HG03378 (cell line): ENCODE measurements around the gene ATF6.
"Not testable (repeated sequence)": the region's sequence is repeated elsewhere in the genome, so short reads cannot be mapped to it uniquely, and the experiment has no call there.

ENCODE experiments used
- ATAC-seq: cut with Tn5 transposase; IDR thresholded peaks from one replicate; pipeline ENCODE4 v1.9.1; 2021; ENCODE audit warnings: mild to moderate bottlenecking, moderate library complexity; ENCODE audit not compliant: unreplicated experiment

Gene ATF6

DNA sequence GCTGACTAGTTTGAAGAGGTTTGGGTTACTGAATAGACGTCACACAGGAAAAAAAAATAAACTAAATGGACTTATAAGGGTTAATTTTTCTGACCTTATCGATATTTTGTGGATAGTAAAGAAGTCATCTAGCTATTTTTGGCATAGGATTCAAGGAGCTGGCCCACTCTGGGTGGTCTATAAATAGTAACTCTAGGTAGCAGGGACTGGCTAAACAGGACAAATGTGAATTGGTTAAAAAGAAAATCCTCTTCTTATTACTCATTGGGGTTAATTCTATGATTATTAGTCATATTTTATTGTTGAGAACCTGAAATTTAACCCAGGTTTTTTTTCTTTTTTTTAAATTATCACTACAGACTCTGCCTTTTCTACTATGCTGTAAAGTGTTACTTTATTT, 61.7 kb downstream of the ATF6 start:
- no peak for ATAC-seq

DNA sequence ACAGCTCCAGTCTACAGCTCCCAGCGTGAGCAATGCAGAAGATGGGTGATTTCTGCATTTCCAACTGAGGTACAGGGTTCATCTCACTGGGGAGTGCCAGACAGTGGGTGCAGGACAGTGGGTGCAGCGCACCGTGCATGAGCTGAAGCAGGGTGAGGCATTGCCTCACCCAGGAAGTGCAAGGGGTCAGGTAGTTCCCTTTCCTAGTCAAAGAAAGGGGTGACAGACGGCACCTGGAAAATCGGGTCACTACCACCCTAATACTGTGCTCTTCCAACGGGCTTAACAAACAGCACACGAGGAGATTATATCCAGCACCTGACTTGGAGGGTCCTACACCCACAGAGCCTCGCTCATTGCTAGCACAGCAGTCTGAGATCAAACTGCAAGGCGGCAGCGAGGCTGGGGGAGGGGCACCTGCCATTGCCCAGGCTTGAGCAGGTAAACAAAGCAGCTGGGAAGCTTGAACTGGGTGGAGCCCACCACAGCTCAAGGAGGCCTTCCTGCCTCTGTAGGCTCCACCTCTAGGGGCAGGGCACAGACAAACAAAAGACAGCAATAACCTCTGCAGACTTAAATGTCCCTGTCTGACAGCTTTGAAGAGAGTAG, 66.3 kb downstream of the ATF6 start:
- ATAC-seq = not testable (repeated sequence)

DNA sequence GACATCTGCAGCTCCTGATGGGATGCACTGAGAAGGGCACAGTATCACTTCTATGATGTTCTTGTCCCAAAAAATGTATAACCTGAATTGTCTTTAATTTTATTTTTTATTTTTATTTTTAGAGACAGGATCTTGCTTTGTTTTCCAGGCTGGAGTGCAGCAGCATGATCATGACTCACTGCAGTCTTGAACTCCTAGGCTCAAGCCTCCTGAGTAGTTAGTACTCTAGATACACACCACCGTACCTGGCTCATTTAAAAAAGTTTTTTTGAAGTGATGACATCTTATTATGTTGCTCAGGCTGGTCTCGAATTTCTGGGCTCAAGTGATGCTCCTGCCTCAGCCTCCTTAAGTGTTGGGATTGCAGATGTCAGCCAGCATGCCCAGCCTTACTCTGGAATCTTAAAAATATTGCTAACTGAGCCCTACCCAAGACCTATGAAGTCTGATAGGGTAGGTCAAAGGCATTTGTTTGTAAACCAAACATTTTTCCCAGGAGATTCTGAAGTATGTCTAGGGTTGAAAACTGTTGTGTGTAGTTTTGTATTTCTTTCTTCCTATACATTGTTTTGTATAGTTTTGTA, 68.9 kb downstream of the ATF6 start:
- ATAC-seq = no peak

DNA sequence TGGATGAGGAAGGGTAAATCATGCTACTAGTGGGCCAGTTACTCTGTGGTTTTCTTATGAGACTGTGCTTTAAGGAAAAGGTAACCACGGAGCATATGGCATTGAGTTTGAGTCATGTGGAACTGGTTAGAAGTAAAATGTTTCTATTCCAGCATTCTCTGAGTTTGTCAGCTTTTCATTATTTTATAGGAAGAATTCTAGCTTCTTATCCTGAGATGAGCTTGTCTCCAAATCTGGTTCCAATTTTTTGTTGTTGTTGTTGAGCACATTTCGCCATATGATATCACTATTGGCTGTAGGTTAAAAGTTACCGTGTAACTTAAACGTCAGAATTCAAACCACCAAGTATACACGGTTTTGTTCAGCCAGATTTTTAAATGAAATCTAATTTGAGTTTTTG, 69.9 kb downstream of the ATF6 start:
- ATAC-seq = no peak

DNA sequence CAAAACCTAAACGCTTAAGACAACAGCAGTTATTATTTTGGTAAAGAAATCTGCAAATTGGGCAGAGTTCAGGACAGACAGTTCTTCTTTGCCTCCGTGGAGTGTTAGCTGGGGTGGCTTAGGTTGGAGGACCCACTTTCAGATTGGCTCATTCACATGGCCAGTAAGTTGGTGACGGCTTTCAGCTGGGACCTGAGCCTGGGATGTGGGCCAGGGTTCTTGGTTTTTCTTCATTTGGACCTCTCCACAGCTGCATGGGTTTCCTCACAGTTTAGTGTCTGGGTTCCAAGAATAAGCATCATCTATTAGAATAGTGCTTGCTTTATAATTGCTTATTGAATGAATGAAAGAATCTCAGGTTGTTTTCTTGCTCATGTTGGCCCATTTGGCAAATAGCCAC, 72.2 kb downstream of the ATF6 start:
- no peak for ATAC-seq

DNA sequence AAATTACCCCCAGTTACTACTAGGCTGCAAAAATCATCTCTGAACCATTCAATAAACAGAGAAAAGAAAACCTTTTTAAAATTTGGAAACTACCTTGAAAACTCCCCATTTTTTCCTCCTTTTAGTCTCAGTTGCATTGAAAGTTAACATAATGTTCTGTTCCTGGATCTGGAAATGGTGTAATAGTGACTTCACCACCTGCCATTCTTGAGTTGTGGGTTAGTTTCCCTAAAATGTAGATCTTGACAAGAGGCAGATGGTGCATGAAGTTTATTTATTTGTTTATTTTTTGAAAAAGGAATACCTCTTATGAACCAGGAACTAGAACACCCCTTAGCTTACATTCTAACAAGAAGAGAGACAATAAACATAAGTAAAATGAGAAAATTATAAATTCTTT, 72.8 kb downstream of the ATF6 start:
- no peak for ATAC-seq

DNA sequence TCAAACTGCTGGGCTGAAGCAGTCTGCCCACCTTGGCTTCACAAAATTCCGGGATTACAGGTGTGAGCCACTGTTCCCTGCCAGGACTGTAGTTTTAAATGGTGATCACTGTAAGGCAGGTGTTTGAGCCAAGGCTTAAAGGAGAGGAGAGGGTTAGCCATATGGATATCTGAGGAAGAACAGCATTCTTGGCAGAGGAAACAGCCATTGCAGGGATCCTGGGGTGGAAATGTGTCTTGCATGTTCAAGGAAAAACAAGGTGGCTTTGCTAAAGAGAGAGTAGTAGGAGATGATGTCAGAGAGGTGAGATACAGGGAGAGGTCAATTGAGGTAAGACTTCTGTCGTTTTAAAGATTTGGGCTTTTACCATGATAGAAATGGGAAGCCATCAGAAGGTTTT, 73.5 kb downstream of the ATF6 start:
- no peak for ATAC-seq

DNA sequence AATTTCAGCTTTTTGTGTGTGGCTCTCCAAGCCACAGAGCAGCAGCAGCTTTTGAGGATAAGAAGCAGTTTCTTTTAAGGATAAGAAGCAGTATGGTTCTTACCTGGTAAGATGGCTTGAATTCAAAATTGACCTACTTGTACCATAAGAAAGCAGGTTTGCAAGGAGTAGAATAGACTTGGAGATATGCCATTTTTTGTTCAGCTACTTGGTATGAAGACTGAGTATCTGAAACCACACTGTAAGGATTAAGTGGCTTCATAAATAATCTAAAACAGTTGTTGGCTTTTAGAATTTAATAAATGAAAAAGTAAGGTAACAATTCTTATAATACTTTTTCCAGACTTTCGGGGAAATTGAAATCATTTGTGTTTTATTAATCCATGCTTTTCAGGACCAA, 74.2 kb downstream of the ATF6 start:
- ATAC-seq = no peak

DNA sequence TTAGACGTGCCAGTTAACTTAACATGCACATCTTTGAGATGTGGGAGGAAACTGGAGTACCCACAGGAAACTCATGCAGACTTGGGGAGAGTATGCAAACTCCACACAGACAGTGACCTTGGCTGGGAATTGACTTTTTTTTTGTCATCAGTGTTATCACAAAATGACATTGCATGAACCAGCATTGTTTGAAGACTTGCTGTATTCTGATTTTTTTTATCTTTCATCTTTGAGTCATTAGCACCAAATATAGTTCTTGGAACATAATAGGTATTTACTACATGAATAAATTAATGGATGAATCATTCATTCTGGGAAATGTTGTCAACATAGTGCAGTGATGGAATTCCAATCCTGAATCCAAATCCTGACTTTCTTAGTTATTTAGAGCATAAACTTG, 77.0 kb downstream of the ATF6 start:
- ATAC-seq = no peak

DNA sequence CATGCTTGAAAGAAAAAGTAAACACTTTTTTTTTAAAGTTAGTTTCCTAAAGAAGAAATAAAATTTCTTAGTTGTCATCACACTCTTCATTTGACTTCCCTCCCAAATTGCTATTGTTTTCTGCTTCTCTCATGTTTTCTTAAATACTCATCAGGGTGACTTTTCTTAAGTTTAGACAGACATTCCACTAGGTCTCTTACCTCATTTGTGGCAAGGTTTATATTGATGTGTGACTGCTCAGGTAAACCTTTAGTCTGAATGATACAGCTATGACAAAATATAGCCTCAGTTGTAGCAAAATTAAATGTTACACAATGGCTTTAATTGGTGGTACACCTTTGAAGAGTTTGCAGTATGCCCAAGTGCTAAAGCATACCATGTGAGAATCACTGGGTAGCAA, 78.6 kb downstream of the ATF6 start:
- ATAC-seq = no peak

DNA sequence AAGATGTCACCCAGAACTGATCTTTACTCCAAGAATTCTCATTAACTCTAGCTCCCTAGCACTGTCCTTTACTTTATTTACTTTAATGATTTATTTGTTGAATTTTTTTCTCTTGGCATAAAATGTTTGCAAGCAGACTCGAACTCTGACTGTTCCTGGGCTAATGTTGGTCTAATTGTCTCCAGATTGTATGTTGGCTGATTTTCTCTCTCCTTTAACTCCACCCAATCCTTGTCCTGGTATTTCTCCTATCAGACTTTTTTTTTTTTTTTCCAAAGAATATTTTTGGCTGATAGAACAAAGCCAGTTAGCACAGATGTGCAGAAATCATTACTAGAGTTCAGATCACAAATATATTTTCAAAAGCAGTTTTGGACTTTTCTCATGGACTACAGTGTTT, 82.6 kb downstream of the ATF6 start:
- ATAC-seq = no peak

DNA sequence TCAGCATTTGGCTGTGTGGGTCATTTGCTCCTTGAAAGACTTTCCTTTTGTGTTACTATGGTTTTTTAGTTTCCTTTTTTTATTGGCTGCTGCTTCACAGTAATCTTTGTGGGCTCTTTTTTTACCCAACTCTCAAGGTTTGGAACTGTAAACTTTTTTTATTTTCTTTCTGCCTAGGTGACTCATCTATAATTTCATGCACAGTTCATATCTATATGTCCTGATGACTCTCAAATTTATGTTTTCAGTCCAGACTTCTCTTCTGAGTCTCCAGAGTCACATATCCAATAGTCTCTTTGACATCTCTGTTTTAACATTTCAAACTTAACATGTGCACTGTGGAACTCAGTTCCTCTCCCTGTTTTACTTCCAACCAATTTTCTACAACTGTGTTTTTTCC, 83.4 kb downstream of the ATF6 start:
- no peak for ATAC-seq

DNA sequence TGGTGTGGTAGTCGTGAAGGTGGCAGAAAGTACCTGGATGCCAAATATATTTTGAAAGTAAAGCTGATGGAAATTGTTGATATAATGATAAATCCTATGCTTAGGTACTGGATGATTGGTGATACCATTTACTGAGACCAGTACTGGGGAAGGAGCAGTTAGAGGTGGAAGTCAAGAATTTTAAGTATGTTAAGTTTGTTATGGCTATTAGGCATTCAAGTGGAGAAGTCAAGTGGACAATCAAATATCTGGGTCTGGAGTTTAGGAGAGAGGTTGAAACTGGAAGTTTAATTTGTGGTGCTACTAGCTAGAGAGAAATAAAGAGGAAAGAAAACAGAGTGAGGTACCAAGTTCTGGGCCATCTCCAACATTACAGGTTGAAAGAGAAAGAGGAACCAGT, 89.1 kb downstream of the ATF6 start:
- ATAC-seq = no peak

DNA sequence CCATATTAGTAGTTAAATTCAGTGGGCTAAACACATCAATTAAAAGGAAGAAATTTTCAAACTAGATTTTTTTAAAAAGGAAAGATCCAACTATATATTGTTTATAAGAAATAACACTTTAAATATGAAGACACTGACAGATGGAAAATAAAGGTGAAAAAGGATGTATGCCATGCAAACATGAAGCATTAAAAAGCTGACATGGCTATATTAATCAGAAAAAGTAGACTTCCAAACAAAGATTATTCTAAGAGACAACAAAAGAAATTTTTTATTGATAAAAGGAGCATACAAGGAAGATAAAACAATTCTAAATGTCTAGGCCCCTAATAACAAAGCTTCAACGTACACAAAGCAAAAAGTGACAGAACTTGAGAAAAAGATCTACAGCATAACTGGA, 92.2 kb downstream of the ATF6 start:
- ATAC-seq = no peak

DNA sequence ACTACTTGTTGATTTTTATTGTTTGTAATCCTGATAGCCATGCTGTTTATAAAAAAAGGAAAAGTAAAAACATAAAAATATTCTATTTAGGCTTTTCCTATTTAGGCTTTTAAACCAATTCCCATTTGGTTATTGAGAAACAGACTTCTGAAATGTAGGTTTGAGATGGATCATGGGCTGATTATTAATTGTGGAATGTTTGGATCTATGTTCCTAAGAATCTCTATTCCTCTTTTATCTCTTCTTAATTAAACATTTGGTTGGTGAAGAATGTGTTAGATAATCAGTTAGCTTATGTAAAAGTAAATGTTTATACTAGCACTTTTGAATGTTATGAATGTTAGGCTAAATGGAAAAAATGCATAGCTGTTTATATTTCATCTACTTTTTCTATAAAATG, 97.4 kb downstream of the ATF6 start:
- no peak for ATAC-seq

DNA sequence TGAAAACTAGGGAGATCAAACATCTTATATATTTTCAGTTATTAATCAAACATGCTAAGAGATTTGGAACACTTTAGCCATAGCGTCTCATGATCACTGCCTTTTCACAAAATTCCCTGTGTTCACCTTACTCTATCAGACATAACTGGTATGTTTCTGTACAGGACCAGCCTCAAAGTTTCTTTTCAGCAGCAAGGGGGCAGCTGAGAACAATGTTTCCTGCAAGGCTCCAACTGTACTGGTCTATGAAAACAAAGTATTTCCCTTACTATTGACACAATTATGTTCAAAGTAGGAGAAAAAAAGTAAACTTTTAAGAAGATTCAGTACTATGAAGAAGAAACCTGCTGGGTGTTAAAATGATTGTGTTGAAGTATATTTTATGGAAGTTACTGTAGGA, 98.5 kb downstream of the ATF6 start:
- ATAC-seq = no peak

DNA sequence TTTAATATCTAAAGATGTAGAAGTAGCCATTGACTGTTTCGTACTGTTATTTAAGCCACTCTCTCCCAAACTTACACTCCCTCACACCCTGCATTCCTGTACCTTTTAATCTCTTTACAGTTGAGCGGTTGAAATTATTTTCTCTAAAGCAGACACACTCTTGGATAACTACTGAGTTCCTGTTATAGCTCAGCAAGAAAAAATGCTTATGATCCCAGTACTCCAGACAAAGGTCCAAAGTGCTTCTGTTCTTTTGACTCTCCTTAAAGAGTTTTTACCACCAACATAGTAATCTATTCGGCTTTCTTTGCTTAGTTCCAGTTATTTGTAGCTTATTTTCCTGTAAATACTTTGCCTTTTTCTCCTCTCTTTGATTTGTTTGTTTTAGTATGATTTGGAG, 100.1 kb downstream of the ATF6 start:
- ATAC-seq = no peak

DNA sequence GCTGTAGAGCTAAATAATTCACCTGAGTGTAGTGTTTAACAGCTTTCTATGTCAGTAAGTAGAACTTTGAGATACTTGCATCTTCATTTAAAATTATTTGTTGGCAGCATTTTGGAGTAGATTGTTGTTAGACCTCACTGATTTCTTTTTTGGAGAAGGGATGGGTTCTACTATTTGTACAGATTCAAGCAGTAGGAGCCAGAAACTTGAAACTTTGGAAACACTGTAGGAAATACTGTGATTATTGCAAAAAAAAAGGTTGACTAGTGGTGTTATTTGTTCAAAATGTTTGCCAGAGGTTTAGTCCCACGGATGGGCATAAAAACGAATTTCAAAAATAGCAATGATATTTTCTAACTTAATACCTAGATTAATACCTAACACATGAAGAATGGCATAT, 102.7 kb downstream of the ATF6 start:
- no peak for ATAC-seq

DNA sequence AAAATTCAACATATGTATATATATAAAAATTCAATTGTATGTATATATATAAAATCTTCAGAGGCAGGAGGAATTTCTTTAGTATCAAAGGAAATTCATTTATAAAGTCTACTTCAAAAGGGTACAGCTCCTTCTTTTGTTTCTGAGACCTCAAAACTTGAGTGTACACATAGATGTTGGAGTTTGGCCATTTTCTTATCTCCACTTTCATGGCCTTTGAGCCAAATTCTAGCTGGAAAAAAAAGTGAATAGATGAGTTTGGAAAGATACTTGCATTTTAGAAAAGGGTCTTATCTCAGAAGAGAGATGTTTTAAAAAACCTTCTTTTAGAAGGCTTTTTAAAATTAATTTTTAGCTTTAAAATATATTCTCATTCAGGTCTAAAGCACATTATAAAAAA, 103.2 kb downstream of the ATF6 start:
- ATAC-seq = no peak

DNA sequence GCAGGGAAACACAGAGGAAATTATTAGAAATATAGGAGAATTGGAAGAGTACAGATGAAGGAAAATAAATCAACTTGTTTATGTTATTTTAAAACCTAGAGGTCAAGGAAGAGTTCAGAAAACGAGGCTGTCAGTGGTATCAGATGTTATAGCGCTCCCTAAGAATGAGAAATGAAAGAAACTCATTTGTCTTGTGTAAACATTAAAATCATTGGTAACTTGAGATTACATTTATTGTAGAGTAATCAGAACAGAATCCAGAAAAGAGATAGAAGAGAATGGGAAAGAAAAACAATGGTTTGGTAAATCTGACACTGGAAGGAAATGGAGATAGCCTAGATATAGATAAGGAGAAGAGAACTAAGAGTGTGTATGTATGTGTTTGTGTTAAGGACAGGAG, 106.4 kb downstream of the ATF6 start:
- no peak for ATAC-seq

DNA sequence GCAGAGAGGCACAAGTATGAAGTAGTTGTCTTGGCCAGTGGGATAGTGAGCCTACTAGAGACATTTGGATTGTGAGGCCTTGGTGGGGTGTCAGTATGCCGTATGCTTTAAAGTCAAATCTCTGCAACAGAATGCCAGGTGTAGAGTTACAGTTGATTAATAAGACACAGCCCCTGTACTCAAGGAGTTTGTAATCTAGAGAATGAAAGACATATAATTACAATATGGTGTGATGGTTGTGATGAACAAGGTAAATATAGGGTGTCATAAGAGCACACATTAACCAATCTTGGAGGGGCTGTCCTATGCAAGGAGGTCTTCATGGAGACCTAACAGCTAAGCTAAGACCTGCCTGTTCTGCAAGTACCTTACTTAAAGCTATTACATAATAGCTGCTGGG, 113.1 kb downstream of the ATF6 start:
- ATAC-seq = no peak

DNA sequence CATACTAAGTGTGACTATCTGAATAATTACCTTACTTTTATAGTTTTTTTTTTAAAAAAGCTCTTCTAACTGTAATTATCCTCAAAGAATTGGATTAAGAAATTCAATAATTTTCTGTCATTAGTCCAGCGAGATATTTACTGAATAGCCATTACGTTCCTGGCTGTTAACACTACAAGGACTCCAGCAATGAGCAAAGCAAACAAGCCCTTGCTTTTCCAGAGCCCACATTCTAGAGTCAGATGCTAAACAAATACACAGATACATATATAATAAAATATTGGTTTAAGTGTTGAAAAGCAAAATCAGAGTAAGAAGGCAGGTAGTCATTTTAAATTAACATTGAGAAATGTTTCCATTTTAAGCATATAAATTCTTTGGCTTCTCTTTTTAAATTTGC, 118.4 kb downstream of the ATF6 start:
- ATAC-seq = no peak

DNA sequence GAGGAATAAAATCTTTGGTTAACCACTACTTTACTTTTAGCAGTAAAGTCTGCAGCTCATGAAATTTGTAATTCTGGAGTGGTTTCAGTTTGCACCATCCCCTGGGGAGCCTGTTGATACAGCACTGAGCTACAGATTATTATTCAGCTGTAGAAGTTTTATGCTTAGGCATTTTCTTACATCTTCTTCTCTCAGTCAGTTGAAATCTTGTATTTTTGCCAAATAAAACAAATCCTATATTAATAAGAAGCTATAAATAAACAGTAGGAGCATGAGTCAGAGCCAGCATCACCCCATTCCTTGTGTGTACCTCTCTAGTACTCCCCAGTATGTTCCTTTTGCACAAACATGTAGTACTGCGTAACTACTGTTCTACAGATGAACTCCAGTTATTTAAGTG, 118.9 kb downstream of the ATF6 start:
- no peak for ATAC-seq
